HG02885 (cell line): Measurements from ENCODE around the gene CBR1.

ENCODE experiments used
- ATAC-seq: cut with Tn5 transposase; IDR thresholded peaks from one replicate; pipeline ENCODE4 v1.9.1; 2021; ENCODE audit warnings: mild to moderate bottlenecking; ENCODE audit not compliant: unreplicated experiment, poor library complexity

CBR1 gene

GRCh38 chr21:36069713-36070583 is at the start of gene CBR1:
CBR1 (plus strand) TSS chr21:36070024; CDS start chr21:36070116, 92 bp downstream.
- peak; percentile 92 for ATAC-seq

GRCh38 chr21:36021251-36021837 is 48.5 kb upstream of the CBR1 start:
- peak; percentile 88 for ATAC-seq

- no peak for ATAC-seq
Measured at GRCh38 chr21:36022427-36023091, 47.3 kb upstream of the CBR1 start.

DNA sequence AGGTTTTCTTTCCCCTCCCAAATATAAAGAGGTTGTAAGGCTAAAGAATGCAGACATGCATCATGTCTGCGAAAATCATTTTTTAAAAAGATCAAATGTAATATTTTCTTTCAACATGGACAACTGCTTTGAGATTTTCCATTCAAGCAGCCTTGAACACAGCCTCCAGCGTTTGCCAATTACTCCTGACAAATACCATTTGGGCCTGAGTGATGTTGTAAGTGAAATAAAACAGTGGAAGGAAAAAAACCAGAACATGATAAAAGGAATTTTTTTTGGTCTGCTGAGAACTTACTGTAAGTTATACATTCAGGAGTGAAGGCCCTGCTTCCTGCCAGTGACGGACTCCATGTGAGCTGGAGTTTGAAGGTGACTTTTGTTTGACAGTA is 46.7 kb upstream of the CBR1 start:
- no peak for ATAC-seq

- ATAC-seq = no peak
Measured at GRCh38 chr21:36024782-36025181, 45.0 kb upstream of the CBR1 start.

GRCh38 chr21:36027347-36027746 is 42.5 kb upstream of the CBR1 start:
- no peak for ATAC-seq

GRCh38 chr21:36028127-36029069 is 41.4 kb upstream of the CBR1 start:
- peak; percentile 77 for ATAC-seq

DNA sequence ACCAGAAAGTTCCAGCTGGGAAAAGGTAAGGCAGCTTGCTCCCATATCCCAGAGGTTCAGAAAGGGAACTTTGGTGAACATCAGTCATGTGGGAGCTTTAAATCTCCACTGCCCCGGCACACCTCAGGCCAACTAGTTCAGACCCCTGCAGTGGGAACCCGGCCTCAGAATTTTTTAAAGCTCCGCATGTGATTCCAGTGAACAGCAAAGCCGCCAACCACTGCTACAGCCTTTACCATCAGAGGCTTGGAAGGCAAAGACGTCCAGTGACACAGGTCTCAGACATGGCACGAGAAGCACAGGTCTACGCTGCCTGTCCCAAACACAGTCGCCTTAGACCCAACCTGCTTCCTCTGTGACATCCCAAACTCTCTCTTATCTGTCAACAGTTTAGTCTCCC is 40.5 kb upstream of the CBR1 start:
- ATAC-seq = no peak

DNA sequence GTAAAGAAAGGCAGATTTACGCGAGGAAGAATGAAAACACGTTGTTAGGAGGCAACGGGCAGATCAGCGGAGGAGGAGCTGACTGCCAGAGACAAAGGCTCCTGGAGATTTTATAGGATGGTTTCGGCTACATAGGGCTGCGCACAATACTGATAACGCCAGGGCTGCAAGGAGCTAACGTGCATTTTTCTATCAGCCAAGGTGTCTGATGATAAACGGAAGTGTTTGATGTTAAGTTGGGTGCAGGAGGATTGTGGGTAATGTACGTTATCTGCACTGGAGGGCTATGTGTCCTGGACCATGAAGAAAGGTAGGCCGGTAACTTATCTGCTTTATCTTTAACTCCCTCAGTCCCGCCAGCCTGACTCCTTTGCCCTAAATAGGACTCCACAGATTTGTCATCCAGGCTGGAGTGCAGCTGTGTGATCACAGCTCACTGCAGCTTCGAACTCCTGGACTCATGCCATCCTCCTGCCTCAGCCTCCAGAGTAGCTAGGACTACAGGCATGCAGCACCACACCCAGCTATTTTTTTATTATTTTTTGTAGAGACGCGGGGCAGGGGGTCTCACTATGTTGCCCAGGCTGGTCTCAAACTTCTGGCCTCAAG is 39.1 kb upstream of the CBR1 start:
- no peak for ATAC-seq

- no peak for ATAC-seq
Measured at GRCh38 chr21:36032647-36033406, 37.0 kb upstream of the CBR1 start.

DNA sequence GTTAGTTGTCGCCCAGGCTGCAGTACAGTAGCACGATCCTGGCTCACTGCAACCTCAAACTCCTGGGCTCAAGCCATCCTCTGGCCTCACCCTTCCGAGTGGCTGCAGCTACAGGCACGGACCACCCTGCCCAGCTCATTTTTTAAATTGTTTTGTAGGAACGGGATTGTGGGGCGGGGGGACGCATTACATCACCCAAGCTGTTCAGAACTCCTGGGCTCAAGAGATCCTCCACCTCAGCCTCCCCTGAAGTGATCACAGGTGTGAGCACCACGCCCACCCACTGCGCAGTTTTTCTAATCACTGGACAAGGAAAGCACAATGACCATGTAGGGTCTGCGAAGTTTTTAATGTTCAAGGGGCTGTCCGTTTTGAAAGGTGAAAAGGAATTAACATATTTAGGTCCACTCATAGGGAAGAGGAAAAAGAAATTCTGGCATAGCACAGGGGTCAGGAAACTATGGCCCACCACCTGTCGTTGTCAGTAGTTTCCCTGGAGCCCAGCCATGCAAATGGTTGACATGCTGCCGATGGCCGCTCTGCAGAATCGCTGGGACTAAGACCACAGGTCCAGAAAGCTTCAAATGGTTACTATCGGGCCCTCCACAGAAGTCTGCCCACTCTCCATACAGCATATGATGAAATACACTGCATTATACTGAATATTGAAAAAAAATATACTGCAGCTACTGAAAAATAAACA is 35.5 kb upstream of the CBR1 start:
- no peak for ATAC-seq

- no peak for ATAC-seq
Measured at GRCh38 chr21:36035381-36035791, 34.4 kb upstream of the CBR1 start.

DNA sequence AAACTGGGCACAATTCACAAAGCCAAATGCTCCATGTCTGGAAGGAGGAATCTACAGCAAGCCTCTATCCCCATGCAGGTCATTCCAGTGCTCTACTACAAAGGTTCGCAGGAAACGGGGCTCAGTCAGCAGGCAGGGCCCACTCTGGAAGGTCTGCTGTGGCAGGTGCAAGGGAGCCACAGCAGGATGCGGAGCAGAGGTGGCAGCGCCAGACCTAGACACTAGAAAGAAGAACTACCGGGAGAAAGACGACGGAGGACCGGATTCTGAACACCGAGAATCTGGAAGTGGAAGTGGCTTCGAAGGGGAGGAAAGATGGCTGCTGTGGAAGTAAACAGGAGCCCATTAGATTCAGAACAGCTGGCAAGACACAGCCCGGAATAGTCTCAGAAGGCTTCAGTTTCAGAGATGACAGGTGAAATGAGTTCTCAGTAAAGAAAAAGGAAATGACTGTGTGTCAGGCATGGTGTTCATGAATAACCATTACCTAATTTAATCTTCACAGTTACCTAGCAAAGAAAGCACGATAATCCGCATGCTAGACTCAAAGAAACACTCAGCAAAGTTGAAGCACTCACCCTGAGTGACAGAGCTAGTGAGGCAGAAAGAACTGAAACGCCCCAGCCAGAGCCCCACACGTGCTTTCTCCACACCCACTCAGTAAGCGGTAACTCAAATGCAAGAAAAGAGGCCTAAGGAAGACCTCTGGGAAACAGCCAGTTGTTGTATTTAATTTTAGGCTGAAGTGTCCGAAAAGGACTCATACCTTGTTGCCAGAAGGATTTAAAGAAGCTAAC is 30.9 kb upstream of the CBR1 start:
- ATAC-seq = no peak

GRCh38 chr21:36039861-36040260 is 30.0 kb upstream of the CBR1 start:
- ATAC-seq = no peak

DNA sequence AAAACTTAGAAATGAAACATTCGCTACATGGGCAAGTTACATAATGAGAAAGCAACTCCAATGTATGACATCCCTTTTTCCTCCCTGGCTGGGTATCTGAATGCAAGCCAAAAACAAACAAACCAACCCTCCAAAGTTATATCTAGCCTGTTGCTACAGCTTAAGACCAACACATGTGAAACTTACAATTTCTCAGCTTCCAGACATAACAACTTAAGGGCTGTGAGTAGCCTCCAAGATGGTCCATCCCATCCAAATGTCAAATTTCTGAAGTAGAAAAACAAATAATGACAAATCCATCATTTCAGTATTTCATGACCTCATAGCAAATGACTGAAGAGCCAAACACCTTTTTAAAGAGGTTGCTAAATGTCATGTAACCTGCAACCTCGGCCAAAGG is 29.4 kb upstream of the CBR1 start:
- no peak for ATAC-seq

GRCh38 chr21:36041910-36042309 is 27.9 kb upstream of the CBR1 start:
- no peak for ATAC-seq

GRCh38 chr21:36044056-36044455 is 25.8 kb upstream of the CBR1 start:
- ATAC-seq = no peak

DNA sequence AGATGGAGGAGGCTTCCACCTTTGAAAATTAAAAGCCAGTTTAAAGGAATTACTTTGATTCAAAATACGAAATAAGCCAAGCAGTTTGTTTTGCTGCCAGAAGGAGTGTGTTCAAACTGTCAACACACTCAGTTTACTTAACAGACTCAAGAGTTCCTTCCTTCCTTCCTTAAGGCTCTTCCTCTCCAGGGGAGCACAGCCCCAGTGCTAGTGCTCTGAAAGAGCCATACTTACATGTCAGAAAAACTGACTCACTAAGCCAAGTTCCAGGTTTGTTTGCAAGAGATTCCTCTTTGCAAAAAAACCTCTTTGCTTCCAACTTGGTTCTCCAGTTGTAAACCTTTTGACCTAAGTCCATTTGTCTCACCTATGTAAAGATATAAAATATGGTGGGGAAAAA is 23.8 kb upstream of the CBR1 start:
- ATAC-seq = no peak
